ENCODE data around the gene KCTD13.

The KCTD13 gene

DNA sequence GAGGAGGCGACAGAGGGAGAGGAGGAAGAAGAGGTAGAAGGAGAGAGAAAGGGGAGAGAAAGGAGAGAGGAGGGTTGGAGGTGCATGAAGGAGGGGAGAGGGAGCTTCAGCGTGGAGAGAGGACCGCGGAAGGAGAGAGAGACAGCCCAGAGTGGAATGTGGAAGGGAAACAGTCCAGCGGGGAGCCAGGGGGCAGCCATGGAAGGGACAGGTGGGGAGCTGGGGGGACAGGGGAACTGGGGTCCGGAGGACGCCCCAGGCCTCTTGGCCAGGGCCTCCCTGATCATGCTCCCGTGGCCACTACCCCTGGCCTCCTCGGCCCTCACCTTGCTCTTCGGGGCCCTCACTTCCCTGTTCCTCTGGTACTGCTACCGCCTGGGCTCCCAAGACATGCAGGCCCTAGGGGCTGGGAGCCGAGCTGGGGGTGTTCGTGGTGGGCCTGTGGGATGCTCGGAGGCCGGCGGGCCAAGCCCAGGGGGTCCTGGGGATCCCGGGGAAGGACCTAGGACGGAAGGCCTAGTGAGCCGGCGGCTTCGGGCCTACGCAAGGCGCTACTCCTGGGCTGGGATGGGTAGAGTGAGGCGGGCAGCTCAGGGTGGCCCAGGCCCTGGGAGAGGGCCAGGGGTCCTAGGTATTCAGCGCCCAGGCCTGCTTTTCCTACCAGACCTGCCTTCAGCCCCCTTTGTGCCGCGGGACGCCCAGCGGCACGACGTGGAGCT lies 25.0 kb downstream of the KCTD13 start:
- Histone ChIP-seq H3K27ac (ENCODE audit: low read length) (peak overlapping the region; percentile 18), H3K9me3 (ENCODE audit: insufficient read depth, low read depth, low read length) (no peaks in the 10 kb centered on the region), H3K4me1 (ENCODE audit: insufficient read depth, low read length) (0 out of 2 replicates have a peak, but pooled peaks cover 2% of the 10 kb centered on the region), H3K9ac (ENCODE audit: low read depth, low read length) (peak overlapping the region; percentile 78), H3K36me3 (ENCODE audit: insufficient read depth, low read depth, low read length) (peaks cover 11% of the 10 kb centered on the region; the same call in 1 of the 2 replicates), H3K27me3 (ENCODE audit: insufficient read depth, low read length) (no peaks in the 10 kb centered on the region), H3K4me3 (ENCODE audit: low read length) (peak overlapping the region; percentile 93)

DNA sequence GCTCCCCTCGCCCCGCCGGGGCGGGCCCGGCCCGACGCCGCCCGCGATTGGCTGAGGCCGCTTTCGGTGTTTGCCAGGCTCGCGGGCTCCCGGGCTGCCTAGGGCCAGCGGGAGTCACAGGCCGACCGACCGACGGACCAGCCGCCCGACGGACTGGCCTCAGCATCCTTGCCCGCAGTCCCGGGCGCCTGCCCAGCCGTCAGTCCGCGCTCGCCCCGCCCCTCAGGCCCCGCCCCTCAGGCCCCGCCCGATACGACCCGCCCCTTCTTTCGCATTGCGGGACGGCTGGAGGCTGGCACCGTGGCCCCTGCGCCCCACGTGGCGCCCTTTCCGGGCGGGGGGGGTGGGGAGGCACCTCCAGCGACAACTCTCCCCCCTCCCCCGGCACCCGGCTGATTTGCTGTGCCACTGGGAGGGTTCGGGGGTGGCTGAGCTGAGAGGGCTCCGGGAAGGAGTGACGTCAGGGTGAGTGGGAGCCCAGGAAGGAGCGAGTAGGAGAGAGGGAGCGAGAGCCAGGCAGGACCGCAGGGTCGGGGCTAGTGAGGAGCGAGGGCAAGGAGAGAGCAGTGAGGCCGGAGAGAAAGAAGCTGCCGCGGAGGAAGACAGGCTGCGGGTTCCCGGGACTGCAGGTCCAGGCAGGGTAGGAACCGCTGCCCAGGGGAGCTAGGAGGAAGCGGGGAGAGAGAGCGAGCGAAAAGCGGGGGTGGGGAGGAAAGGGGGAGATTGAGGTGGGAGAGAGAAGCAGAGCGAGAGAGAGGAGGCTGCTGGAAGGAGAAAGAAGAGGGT lies 25.7 kb downstream of the KCTD13 start, which contains the start of gene ASPHD1:
TSS of gene ASPHD1 (plus strand) at position 387 of the 786 bp plus-strand sequence. CDS start 484 bp downstream, outside the sequence.
- Histone ChIP-seq H3K4me1 (ENCODE audit: insufficient read depth, low read length) (0 out of 2 replicates have a peak, but pooled peaks cover 2% of the 10 kb centered on the region), H3K27me3 (ENCODE audit: insufficient read depth, low read length) (no peaks in the 10 kb centered on the region), H3K27ac (ENCODE audit: low read length) (peak within 1 kb of the TSS; percentile 18), H3K9me3 (ENCODE audit: insufficient read depth, low read depth, low read length) (no peaks in the 10 kb centered on the region), H3K4me3 (ENCODE audit: low read length) (peak within 1 kb of the TSS; percentile 93), H3K9ac (ENCODE audit: low read depth, low read length) (peak within 1 kb of the TSS; percentile 79), H3K36me3 (ENCODE audit: insufficient read depth, low read depth, low read length) (peaks cover 11% of the 10 kb centered on the region; the same call in 1 of the 2 replicates)

DNA sequence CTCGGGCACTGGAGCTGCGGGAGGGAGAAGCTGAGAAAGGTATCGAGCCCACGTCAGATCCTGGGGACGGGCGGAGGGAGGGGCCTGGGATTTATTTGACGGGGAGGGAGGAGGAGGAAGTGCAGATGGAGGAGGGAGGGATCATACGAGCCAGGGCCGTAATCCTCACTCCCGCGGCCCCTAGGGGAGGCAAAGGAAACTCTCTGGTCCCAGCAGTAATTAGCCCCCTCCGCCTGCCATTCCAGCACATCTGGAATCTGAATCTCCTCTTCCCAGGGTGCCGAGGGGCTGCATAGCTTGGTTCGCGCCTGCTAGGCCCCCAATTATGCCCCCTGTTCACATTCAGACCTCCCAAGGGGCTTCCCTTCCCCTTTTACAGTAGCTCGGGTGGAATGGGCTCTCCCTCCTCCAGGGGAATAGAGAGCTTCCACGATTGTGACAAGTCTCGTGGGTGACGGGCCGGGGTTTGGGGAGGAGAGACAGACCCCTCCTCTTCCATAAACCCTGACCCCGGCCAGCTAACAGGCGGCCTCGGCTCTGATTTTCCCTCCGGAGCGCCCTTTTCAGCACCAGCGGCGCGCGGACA lies 26.4 kb downstream of the KCTD13 start, which contains the start of gene SEZ6L2:
TSS of gene SEZ6L2 (minus strand) at position 35 of the 586 bp plus-strand sequence. CDS start 531 bp downstream, outside the sequence.
- Histone ChIP-seq H3K4me3 (ENCODE audit: low read length) (peak within 1 kb of the TSS; percentile 93), H3K9me3 (ENCODE audit: insufficient read depth, low read depth, low read length) (no peaks in the 10 kb centered on the region), H3K4me1 (ENCODE audit: insufficient read depth, low read length) (0 out of 2 replicates have a peak, but pooled peaks cover 2% of the 10 kb centered on the region), H3K9ac (ENCODE audit: low read depth, low read length) (peak within 1 kb of the TSS; percentile 79; the same call in 1 of the 2 replicates), H3K36me3 (ENCODE audit: insufficient read depth, low read depth, low read length) (peaks cover 5% of the 10 kb centered on the region; the same call in 1 of the 2 replicates), H3K27me3 (ENCODE audit: insufficient read depth, low read length) (no peaks in the 10 kb centered on the region), H3K27ac (ENCODE audit: low read length) (no peak within 1 kb of the TSS)

DNA sequence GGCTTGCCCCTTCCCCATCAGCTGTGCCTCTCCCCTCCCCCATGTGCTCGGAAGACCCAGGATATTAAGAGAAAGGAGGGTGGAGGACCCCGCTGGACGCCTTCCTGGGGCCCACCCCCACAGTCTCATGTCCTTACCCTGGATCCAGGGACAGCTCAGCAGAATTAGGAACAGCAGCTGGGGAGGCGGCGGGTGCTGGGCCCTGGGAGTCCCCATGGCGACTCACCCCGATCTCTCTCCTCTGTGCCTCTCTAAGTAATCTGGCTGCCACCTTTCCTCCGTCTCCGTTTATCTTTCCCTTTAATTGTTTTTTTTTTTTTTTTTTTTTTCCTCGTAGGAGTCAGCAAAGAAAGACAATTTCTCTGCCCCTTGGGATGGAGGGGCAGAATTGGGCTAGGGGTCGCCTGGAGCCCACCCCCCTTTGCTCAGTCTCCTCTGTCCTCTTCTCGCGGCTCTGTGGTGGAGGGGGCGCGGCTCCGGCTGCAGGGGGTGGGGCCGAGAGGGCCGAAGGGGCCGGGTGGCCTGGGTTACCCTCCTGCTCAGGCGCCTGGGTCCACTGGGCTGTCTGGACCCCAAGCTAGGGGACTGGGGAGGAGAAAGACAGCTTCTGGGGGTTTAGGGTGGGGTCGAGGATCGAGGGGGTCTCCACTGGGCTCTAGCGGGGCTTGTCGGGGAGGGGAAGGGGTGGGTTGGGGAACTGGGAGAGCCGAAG lies 27.1 kb downstream of the KCTD13 start:
- no peaks in the 10 kb centered on the region for H3K27me3 ChIP-seq (ENCODE audit: insufficient read depth, low read length)
- peak overlapping the region; percentile 93 for H3K4me3 ChIP-seq (ENCODE audit: low read length)
- H3K36me3 ChIP-seq (ENCODE audit: insufficient read depth, low read depth, low read length) = 0 out of 2 replicates have a peak, but pooled peaks cover 3% of the 10 kb centered on the region
- 0 out of 2 replicates have a peak, but pooled peaks cover 2% of the 10 kb centered on the region for H3K4me1 ChIP-seq (ENCODE audit: insufficient read depth, low read length)
- H3K9me3 ChIP-seq (ENCODE audit: insufficient read depth, low read depth, low read length) = no peaks in the 10 kb centered on the region
- peak overlapping the region; percentile 79; the same call in 1 of the 2 replicates for H3K9ac ChIP-seq (ENCODE audit: low read depth, low read length)
- no peak overlapping the region for H3K27ac ChIP-seq (ENCODE audit: low read length)

DNA sequence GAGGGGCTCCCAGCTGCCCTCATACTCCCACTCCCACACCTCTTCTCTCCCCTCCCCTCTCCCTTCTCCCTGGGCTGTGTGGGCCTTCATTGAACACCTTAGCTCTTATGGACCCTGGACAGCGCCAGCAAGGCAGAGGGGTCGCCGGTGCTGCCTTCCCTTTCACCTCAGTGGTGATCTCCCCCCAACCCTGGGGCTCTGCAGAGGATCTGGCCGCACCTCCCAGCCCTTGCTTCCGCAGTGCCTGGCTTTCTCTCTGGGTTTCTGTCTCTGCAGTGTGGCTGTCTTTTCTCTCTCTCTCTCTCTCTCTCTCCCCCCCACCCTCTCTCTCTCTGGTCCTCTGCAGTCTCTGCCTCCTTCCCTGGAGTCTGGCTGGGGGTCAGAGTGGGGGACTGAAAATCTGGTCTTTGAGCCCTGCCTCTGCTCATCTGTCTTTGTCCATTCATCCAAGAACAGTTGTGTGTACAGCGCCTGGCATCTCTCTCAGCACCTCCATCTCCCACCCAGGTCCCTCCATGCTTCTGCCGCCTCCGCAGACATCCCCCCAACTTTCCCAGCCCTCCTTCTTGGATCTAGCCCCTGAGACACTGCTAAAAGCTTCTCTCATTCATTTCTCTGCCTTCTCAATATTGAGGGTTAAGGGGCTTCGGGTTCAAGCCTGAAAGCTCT lies 27.8 kb downstream of the KCTD13 start:
- 0 out of 2 replicates have a peak, but pooled peaks cover under 1% of the 10 kb centered on the region for H3K36me3 ChIP-seq (ENCODE audit: insufficient read depth, low read depth, low read length)
- H3K4me3 ChIP-seq (ENCODE audit: low read length) = peak overlapping the region; percentile 93
- no peaks in the 10 kb centered on the region for H3K9me3 ChIP-seq (ENCODE audit: insufficient read depth, low read depth, low read length)
- H3K27me3 ChIP-seq (ENCODE audit: insufficient read depth, low read length) = no peaks in the 10 kb centered on the region
- 0 out of 2 replicates have a peak, but pooled peaks cover 2% of the 10 kb centered on the region for H3K4me1 ChIP-seq (ENCODE audit: insufficient read depth, low read length)
- H3K27ac ChIP-seq (ENCODE audit: low read length) = no peak overlapping the region
- peak overlapping the region; percentile 79; the same call in 1 of the 2 replicates for H3K9ac ChIP-seq (ENCODE audit: low read depth, low read length)

DNA sequence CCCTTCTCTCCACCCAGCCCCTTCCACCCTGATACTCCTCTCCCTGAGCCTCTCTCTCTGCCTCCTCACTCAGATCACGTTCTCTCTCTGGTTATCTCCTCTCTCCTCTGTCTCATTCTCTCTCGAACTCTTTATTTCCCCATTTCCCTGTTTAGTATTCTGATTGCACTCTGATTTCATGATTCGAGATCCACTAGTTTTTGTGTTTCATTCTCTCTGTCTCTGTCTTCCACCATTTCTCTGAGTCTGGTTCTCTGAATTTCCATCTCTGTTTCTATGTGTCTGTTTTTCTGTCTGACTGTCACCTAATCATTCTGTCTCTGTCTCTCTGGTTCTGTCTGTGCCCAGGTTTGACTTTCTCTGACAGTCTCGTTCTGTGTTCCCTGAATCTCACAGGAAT lies 28.7 kb downstream of the KCTD13 start:
- Histone ChIP-seq H3K9ac (ENCODE audit: low read depth, low read length) (no peak overlapping the region; the same call in 1 of the 2 replicates), H3K36me3 (ENCODE audit: insufficient read depth, low read depth, low read length) (no peaks in the 10 kb centered on the region), H3K4me3 (ENCODE audit: low read length) (no peak overlapping the region), H3K4me1 (ENCODE audit: insufficient read depth, low read length) (0 out of 2 replicates have a peak, but pooled peaks cover 2% of the 10 kb centered on the region), H3K27ac (ENCODE audit: low read length) (no peak overlapping the region), H3K27me3 (ENCODE audit: insufficient read depth, low read length) (no peaks in the 10 kb centered on the region), H3K9me3 (ENCODE audit: insufficient read depth, low read depth, low read length) (no peaks in the 10 kb centered on the region)

DNA sequence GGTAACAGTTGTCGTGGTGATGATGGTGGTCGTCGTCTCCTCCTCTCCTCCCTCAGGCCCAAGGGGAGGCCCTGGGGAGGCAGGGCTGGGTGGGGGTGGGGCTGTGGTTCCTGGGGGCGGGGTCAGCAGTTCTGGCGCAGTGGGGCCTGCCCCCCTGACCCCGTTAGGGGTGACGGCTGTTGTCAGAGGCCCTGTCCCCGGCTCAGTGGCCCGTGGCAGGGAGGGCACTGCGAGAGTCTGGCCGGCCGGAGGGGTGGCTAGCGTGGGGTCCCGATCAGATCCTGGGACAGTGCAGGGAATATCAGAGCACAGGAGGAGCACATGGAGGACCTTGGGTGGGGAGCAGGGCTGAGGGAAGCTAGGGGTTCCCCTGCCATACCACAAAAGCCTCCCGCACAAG lies 29.2 kb downstream of the KCTD13 start:
- Histone ChIP-seq H3K9ac (ENCODE audit: low read depth, low read length) (no peak overlapping the region), H3K27me3 (ENCODE audit: insufficient read depth, low read length) (no peaks in the 10 kb centered on the region), H3K36me3 (ENCODE audit: insufficient read depth, low read depth, low read length) (no peaks in the 10 kb centered on the region), H3K9me3 (ENCODE audit: insufficient read depth, low read depth, low read length) (no peaks in the 10 kb centered on the region), H3K27ac (ENCODE audit: low read length) (no peak overlapping the region), H3K4me1 (ENCODE audit: insufficient read depth, low read length) (0 out of 2 replicates have a peak, but pooled peaks cover 2% of the 10 kb centered on the region), H3K4me3 (ENCODE audit: low read length) (no peak overlapping the region)

DNA sequence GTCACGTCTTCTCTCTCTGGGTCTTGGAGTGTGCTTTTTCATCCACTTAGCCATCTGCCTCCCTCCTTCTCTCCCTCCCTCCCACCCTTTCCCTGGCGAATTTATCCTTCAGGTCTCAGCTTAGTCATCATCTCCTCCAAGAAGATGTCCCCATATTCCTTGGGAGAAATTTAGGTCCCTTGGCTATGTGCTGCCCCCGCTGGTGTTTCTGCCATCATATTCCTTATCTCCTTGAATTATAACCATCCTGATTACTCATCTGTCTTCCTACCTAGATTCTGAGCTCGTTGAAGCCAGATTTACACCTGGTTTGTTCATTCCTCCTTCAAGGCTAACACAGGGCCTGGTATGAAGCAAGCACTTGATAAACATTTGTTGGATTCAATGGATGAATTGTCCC lies 31.7 kb downstream of the KCTD13 start:
- H3K27ac ChIP-seq (ENCODE audit: low read length) = no peak overlapping the region
- H3K4me3 ChIP-seq (ENCODE audit: low read length) = no peak overlapping the region
- no peaks in the 10 kb centered on the region for H3K27me3 ChIP-seq (ENCODE audit: insufficient read depth, low read length)
- H3K9me3 ChIP-seq (ENCODE audit: insufficient read depth, low read depth, low read length) = no peaks in the 10 kb centered on the region
- H3K4me1 ChIP-seq (ENCODE audit: insufficient read depth, low read length) = 0 out of 2 replicates have a peak, but pooled peaks cover 2% of the 10 kb centered on the region
- no peak overlapping the region for H3K9ac ChIP-seq (ENCODE audit: low read depth, low read length)
- H3K36me3 ChIP-seq (ENCODE audit: insufficient read depth, low read depth, low read length) = no peaks in the 10 kb centered on the region

DNA sequence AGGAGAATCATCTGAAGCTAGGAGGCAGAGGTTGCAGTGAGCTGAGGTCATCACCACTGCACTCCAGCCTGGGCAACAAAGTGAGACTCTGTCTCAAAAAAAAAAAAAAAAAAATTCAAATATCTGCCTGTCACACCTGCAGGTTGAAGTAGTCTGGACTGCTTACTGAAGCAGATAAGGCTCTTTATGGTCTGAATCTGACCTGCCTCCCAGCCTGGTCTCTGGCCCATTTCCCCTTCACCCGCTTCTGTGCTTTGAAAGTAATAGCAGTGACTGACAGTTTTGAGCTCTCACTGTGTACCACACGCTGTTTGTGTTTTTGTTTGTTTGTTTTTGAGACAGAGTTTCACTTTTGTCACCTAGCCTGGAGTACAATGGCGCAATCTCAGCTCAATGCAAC lies 32.5 kb downstream of the KCTD13 start:
- Histone ChIP-seq H3K9ac (ENCODE audit: low read depth, low read length) (no peak overlapping the region), H3K4me1 (ENCODE audit: insufficient read depth, low read length) (0 out of 2 replicates have a peak, but pooled peaks cover 2% of the 10 kb centered on the region), H3K27me3 (ENCODE audit: insufficient read depth, low read length) (no peaks in the 10 kb centered on the region), H3K27ac (ENCODE audit: low read length) (no peak overlapping the region), H3K9me3 (ENCODE audit: insufficient read depth, low read depth, low read length) (no peaks in the 10 kb centered on the region), H3K4me3 (ENCODE audit: low read length) (no peak overlapping the region), H3K36me3 (ENCODE audit: insufficient read depth, low read depth, low read length) (no peaks in the 10 kb centered on the region)

DNA sequence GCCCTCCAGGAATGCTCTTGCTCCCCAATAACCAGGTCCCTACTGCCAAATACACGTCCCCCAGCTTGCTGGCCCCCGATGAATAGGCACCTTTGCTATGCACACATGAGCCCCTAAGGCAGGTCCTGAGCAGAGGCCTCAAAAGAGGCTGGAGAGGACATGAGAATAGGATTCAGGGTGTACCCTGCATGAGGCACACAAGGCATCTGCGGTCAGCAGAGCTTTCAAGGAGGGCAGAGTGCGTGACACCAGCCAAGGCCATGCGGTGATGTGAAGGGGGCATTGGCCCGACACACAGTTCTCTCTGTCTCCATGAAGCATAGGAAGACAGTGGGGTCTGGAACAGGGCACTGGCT lies 33.6 kb downstream of the KCTD13 start:
- Histone ChIP-seq H3K27ac (ENCODE audit: low read length) (no peak overlapping the region), H3K36me3 (ENCODE audit: insufficient read depth, low read depth, low read length) (no peaks in the 10 kb centered on the region), H3K27me3 (ENCODE audit: insufficient read depth, low read length) (no peaks in the 10 kb centered on the region), H3K4me3 (ENCODE audit: low read length) (no peak overlapping the region), H3K9me3 (ENCODE audit: insufficient read depth, low read depth, low read length) (no peaks in the 10 kb centered on the region), H3K9ac (ENCODE audit: low read depth, low read length) (no peak overlapping the region), H3K4me1 (ENCODE audit: insufficient read depth, low read length) (0 out of 2 replicates have a peak, but pooled peaks cover 2% of the 10 kb centered on the region)
